IMR-90 (cell line): Measurements from ENCODE around the gene VSIG10L.
A peak's percentile ranks its signal among the peaks of the same experiment; 100 is the strongest.

Experiments
- BHLHE40 ChIP-seq: fragments of 150-350 bp; IDR thresholded peaks from 2 replicates; pipeline ENCODE4 v1.6.1; 2016; ENCODE audit warnings: mild to moderate bottlenecking, low read depth, low read length
- CEBPB ChIP-seq: IDR thresholded peaks from 2 replicates; pipeline ENCODE4 v1.6.1; 2012; ENCODE audit warnings: low read depth, low read length, improper control_type of control experiment
- CHD1 ChIP-seq: IDR thresholded peaks from 2 replicates; pipeline ENCODE4 v1.6.1; 2012; ENCODE audit warnings: low read depth, low read length, improper control_type of control experiment
- CTCF ChIP-seq: conservative IDR thresholded peaks from 2 replicates; pipeline ENCODE4 v1.5.1; 2012; ENCODE audit warnings: mild to moderate bottlenecking, low read depth, low read length, improper control_type of control experiment
- ELK1 ChIP-seq: fragments of 150-350 bp; IDR thresholded peaks from 2 replicates; pipeline ENCODE4 v1.6.1; 2016; ENCODE audit warnings: low read depth, mild to moderate bottlenecking, low read length, moderate library complexity, borderline replicate concordance
- FOS ChIP-seq: fragments of 150-350 bp; IDR thresholded peaks from 2 replicates; pipeline ENCODE4 v1.6.1; 2016; ENCODE audit warnings: low read depth, low read length
- MAFK ChIP-seq: IDR thresholded peaks from 2 replicates; pipeline ENCODE4 v1.6.1; 2012; ENCODE audit warnings: low read depth, low read length, improper control_type of control experiment
- MAZ ChIP-seq: IDR thresholded peaks from 2 replicates; pipeline ENCODE4 v1.6.1; 2012; ENCODE audit warnings: low read depth, mild to moderate bottlenecking, low read length, improper control_type of control experiment, moderate library complexity, borderline replicate concordance
- MXI1 ChIP-seq: IDR thresholded peaks from 2 replicates; pipeline ENCODE4 v1.6.1; 2012; ENCODE audit warnings: low read depth, mild to moderate bottlenecking, low read length, moderate library complexity, borderline replicate concordance
- POLR2A ChIP-seq: IDR thresholded peaks from 2 replicates; pipeline ENCODE4 v1.6.1; 2012; ENCODE audit warnings: mild to moderate bottlenecking, low read depth, low read length
- RAD21 ChIP-seq: IDR thresholded peaks from 2 replicates; pipeline ENCODE4 v1.6.1; 2012; ENCODE audit warnings: low read length, improper control_type of control experiment
- RCOR1 ChIP-seq: IDR thresholded peaks from 2 replicates; pipeline ENCODE4 v1.6.1; 2012; ENCODE audit warnings: mild to moderate bottlenecking, low read length, improper control_type of control experiment; ENCODE audit not compliant: insufficient replicate concordance
- RFX5 ChIP-seq: IDR thresholded peaks from 2 replicates; pipeline ENCODE4 v1.8.0; 2012; ENCODE audit warnings: low read depth, mild to moderate bottlenecking, low read length, moderate library complexity
- USF2 ChIP-seq: fragments of 150-350 bp; IDR thresholded peaks from 2 replicates; pipeline ENCODE4 v1.6.1; 2017; ENCODE audit warnings: mild to moderate bottlenecking, antibody characterized with exemption, low read length, low read depth

GRCh38 chr19:51339687-51340656 is 2.0 kb downstream of the VSIG10L start:
- TF ChIP-seq CTCF (peak; percentile 33), POLR2A (peak; percentile 79), MAZ (peak; percentile 62; the same call in 1 of the 2 replicates), CEBPB (no peak), MXI1 (peak; percentile 64; the same call in 1 of the 2 replicates), RAD21 (peak; percentile 26; the same call in 1 of the 2 replicates), RFX5 (no peak), BHLHE40 (peak; percentile 96), MAFK (no peak), FOS (no peak), RCOR1 (no peak), USF2 (peak; percentile 93), CHD1 (no peak), ELK1 (no peak)
